ENCODE measurements around the gene ARAF.

- no peak for TF ChIP-seq POLR2A (IDR thresholded peaks at IDR 0.05; ENCODE audit: low read depth, low read length)
- TF ChIP-seq POLR2AphosphoS5 (IDR thresholded peaks at IDR 0.05; ENCODE audit: insufficient read depth, low read depth, low read length) = no peak
- TF ChIP-seq EZH2 (IDR thresholded peaks at IDR 0.05; ENCODE audit: borderline replicate concordance, low read depth, low read length, severe bottlenecking) = no peak
- no peak for TF ChIP-seq CTCF (IDR thresholded peaks at IDR 0.05; ENCODE audit: extremely low read depth in 1 of 2, insufficient read depth in 1 of 2, low read depth in 1 of 2, low read length in 2 of 2)
- TF ChIP-seq JUN (IDR thresholded peaks at IDR 0.05; ENCODE audit: borderline replicate concordance, insufficient read depth, insufficient read length, low read depth) = no peak
- TF ChIP-seq MYC (IDR thresholded peaks at IDR 0.05; ENCODE audit: low read depth, low read length) = no peak
- TF ChIP-seq MAX (IDR thresholded peaks at IDR 0.05; ENCODE audit: insufficient read depth, insufficient read length) = no peak
Observed at GRCh38 chrX:47576021-47576898, 15.3 kb downstream of the ARAF start.

Measured in endothelial cell of umbilical vein (primary cell).